Activated CD4-positive, alpha-beta memory T cell treated with anti-CD3 and anti-CD28 coated beads for 36 hours (primary cell): ENCODE data around the gene PIGBOS1. TPM values are rescaled to one million over a fixed set of nuclear protein-coding genes. Genes with fewer than 3 reads are reported as not detected.
"Not testable (repeated sequence)": the region's sequence is repeated elsewhere in the genome, so short reads cannot be mapped to it uniquely, and the experiment has no call there.

Source experiments
- CTCF ChIA-PET: fragments of 350-600 bp; sonication (Branson Sonifier 250); formaldehyde crosslinking; loops from one replicate; lab custom pipeline; 2021; ENCODE audit warnings: antibody characterized with exemption, inconsistent platforms; lab: Charles Lee
- POLR2A ChIA-PET: fragments of 350-600 bp; sonication (Branson Sonifier 250); formaldehyde crosslinking; loops from one replicate; lab custom pipeline; 2021; ENCODE audit warnings: antibody characterized with exemption; lab: Charles Lee
- DNase-seq: peaks from one replicate; pipeline ENCODE4 v3.0.0-alpha.2; 2020
- H3K27ac Mint-ChIP-seq: one replicate; pipeline ENCODE4 v1.8.0; 2021; ENCODE audit warnings: mixed read lengths
- H3K27me3 Mint-ChIP-seq: one replicate; pipeline ENCODE4 v1.8.0; 2021; ENCODE audit warnings: mixed read lengths
- H3K36me3 Mint-ChIP-seq: one replicate; pipeline ENCODE4 v1.8.0; 2021; ENCODE audit warnings: mixed read lengths
- H3K4me1 Mint-ChIP-seq: one replicate; pipeline ENCODE4 v1.8.0; 2021; ENCODE audit warnings: low read depth, mixed read lengths
- H3K4me3 Mint-ChIP-seq: one replicate; pipeline ENCODE4 v1.8.0; 2021; ENCODE audit warnings: mild to moderate bottlenecking, mixed read lengths
- H3K9me3 Mint-ChIP-seq: one replicate; pipeline ENCODE4 v1.8.0; 2021; ENCODE audit warnings: mixed read lengths
- intact Hi-C: fragments of 100-400 bp; cut with micrococcal nuclease; formaldehyde crosslinking; loops from one replicate; pipeline ENCODE4 v1.15.1; 2023
- total RNA-seq, 2 experiments: library from RNA; stranded (reverse); gene quantifications; one replicate each; pipeline ENCODE4 v1.2.3, GENCODE V29; 2021

PIGBOS1 gene
- total RNA-seq, 2 experiments from 2014 or later: 10.5 to 11.1 TPM

GRCh38 chr15:55289746-55290527, 29.0 kb downstream of the PIGBOS1 start, which contains the start of gene RAB27A:
TSS of gene RAB27A (minus strand) at chr15:55289813. CDS start at chr15:55234934, 54,879 bp downstream.
- Mint-ChIP-seq H3K4me1 (peaks cover 35% of the 10 kb centered on the region), H3K27ac (peak within 1 kb of the TSS; percentile 97), H3K27me3 (no peaks in the 10 kb centered on the region), H3K36me3 (peaks cover 34% of the 10 kb centered on the region), H3K9me3 (no peaks in the 10 kb centered on the region), H3K4me3 (peak within 1 kb of the TSS; percentile 93)
- POLR2A ChIA-PET: interaction anchor here (0.8 to 1.3 kb wide), 3 partner anchors 10 to 93 kb away, joined by 3 to 4 read pairs (median 3); partner anchors contain the start of gene RSL24D1
- intact Hi-C loops: loop anchor here (1.0 to 5.0 kb wide), 8 partner anchors 10 to 1328 kb away; partner anchors contain the start of genes CCPG1, PIERCE2, PIGB and PIGBOS1
- CTCF ChIA-PET: interaction anchor here (0.9 to 4.7 kb wide), 10 partner anchors 28 to 149 kb away, joined by 3 to 72 read pairs (median 8); partner anchors contain the start of genes PIGB, PIGBOS1 and RSL24D1
- peak; percentile 90 for DNase-seq

DNA sequence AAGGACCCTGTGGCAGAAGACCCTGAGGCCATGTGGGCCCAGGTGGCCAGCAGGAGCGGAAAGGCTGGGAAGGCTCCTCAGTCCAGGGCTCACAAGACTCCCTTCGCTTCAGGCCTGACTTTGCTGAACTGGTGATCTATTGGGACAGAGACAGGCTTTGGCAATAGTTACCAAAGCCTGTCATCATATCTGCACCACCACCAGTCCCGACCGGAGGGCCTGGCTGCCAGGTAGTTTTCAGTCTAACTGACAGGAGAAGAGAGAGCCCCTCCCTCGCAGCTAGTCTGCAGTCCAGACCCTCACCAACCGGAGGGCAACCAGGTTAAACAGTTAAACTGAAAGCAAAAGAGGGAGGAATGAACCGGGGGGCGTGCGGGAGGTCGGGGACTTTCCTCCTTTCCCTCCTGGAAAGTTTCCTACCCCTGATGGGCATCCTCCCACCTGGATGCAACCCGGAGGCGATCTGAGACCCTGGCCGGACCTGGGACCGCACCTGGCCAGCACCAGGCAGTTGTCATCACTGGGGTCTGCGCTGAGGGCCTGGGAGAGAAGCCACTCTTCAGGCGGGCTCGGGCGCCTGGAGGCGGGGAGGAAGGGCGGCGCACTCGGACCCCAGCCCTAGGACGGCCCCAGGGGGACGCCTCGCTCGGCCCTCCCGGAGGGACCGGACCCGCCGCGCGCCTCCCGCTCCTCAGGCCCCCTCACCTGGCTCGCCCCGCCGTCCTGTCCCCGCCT, 29.7 kb downstream of the PIGBOS1 start:
- Mint-ChIP-seq H3K9me3 (no peaks in the 10 kb centered on the region), H3K27me3 (no peaks in the 10 kb centered on the region), H3K27ac (peak overlapping the region; percentile 97), H3K4me1 (peaks cover 42% of the 10 kb centered on the region), H3K4me3 (peak overlapping the region; percentile 93), H3K36me3 (peaks cover 40% of the 10 kb centered on the region)
- peak; percentile 69 for DNase-seq
- intact Hi-C loops: loop anchor here (1.0 kb wide), 3 partner anchors 9 to 119 kb away; partner anchors contain the start of genes CCPG1 and PIERCE2
- CTCF ChIA-PET: no interaction called here
- POLR2A ChIA-PET: interaction anchor here (0.8 to 1.4 kb wide), 3 partner anchors 9 to 93 kb away, joined by 3 to 7 read pairs (median 4); partner anchors contain the start of gene RSL24D1

DNA sequence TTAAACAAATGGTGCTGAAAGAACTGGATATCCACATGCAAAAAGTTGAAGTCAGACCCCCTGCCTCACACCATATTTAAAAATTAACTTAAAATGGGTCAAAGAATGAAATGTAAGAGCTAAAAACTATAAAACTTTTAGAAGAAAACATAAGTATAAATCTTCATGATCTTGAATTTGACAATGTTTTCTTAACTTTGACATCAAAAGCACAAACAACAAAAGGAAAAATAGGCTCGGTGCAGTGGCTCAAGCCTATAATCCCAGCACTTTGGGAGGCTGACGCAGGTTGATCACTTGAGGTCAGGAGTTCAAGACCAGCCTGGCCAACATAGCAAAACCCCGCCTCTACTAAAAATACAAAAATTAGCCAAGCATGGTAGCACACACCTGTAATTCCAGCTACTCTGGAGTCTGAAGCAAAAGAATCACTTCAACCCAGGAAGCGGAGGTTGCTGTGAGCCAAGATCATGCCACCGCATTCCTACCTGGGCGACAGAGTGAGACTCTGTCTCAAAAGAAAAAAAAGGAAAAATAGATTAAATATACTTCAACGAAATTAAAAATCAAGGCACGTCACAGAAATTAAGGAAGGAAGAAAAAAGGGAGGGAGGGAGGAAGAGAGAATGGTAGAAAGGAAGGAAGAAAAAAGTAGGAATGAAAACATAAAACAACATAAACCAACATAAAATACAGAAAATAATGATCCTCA, 30.8 kb downstream of the PIGBOS1 start:
- POLR2A ChIA-PET: interaction anchor here (0.9 to 1.4 kb wide), 3 partner anchors 31 to 92 kb away, joined by 4 to 7 read pairs (median 4); partner anchors contain the start of genes PIGB, PIGBOS1 and RSL24D1
- Mint-ChIP-seq H3K27ac (peak overlapping the region; percentile 97), H3K27me3 (no peaks in the 10 kb centered on the region), H3K4me1 (peaks cover 51% of the 10 kb centered on the region), H3K36me3 (peaks cover 42% of the 10 kb centered on the region), H3K4me3 (peak overlapping the region; percentile 93), H3K9me3 (no peaks in the 10 kb centered on the region)
- intact Hi-C loops: no loop called here
- DNase-seq: no peak
- CTCF ChIA-PET: interaction anchor here (0.7 to 1.1 kb wide), 4 partner anchors 13 to 70 kb away, joined by 3 to 5 read pairs (median 4); no protein-coding TSS in a partner anchor

DNA sequence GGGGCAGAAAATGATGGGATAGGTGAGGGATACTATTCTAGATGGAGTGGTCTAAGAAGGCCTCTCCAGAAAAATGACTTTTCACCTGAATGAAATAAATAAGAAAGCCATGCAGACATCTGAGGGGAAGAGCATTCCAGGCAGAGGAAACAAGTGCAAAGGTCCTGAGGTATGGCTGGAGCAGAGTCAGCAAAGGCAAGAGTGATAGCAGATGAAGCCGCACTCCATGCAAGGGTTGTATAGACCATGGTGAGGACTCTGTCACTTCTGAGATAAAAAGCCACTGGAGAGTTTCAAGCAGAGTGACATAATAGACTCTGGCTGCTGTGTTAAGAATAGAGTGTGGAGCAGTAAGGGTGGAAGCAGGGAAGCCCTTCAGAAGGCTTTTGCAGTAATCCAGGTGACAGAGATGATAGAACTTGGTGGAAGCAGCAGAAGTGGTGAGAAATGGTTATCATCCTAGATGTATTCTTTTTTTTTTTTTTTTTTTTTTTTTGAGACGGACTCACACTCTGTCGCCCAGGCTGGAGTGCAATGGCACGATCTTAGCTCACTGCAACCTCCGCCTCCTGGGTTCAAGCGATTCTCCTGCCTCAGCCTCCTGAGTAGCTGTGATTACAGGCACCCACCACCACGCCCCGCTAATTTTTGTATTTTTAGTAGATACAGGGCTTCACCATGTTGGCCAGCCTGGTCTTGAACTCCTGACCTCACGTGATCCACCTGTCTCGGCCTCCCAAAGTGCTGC, 32.3 kb downstream of the PIGBOS1 start:
- POLR2A ChIA-PET: interaction anchor here (0.9 to 2.3 kb wide), 3 partner anchors 10 to 69 kb away, joined by 3 to 8 read pairs (median 4); no protein-coding TSS in a partner anchor
- Mint-ChIP-seq H3K4me1 (peaks cover 67% of the 10 kb centered on the region), H3K4me3 (peak overlapping the region; percentile 93), H3K27ac (peak overlapping the region; percentile 97), H3K36me3 (peaks cover 49% of the 10 kb centered on the region)
- DNase-seq, H3K27me3 Mint-ChIP-seq, intact Hi-C loops, H3K9me3 Mint-ChIP-seq: not testable (repeated sequence)
- CTCF ChIA-PET: interaction anchor here (1.1 to 1.2 kb wide), 2 partner anchors 67 to 90 kb away, joined by 3 read pairs; no protein-coding TSS in a partner anchor

- Mint-ChIP-seq H3K4me3 (peak overlapping the region; percentile 93), H3K27ac (peak overlapping the region; percentile 85), H3K36me3 (peaks cover 55% of the 10 kb centered on the region), H3K27me3 (no peaks in the 10 kb centered on the region), H3K4me1 (peaks cover 83% of the 10 kb centered on the region), H3K9me3 (no peaks in the 10 kb centered on the region)
- DNase-seq: no peak
- ChIA-PET POLR2A (interaction anchor here (0.9 to 4.1 kb wide), 4 partner anchors 14 to 66 kb away, joined by 4 to 33 read pairs (median 6); no protein-coding TSS in a partner anchor), CTCF (interaction anchor here (1.4 kb wide), 1 partner anchor 66 kb away, joined by 10 read pairs; no protein-coding TSS in a partner anchor)
- intact Hi-C loops: no loop called here
These were observed 34.5 kb downstream of the PIGBOS1 start for GRCh38 chr15:55284426-55284825.

GRCh38 chr15:55283379-55284147, 35.4 kb downstream of the PIGBOS1 start:
- Mint-ChIP-seq H3K4me1 (peaks cover 92% of the 10 kb centered on the region), H3K27ac (peak overlapping the region; percentile 98), H3K9me3 (no peaks in the 10 kb centered on the region), H3K4me3 (peak overlapping the region; percentile 54), H3K27me3 (no peaks in the 10 kb centered on the region), H3K36me3 (peaks cover 51% of the 10 kb centered on the region)
- intact Hi-C loops: no loop called here
- POLR2A ChIA-PET: interaction anchor here (1.0 to 4.1 kb wide), 3 partner anchors 39 to 65 kb away, joined by 3 to 33 read pairs (median 9); no protein-coding TSS in a partner anchor
- no peak for DNase-seq
- CTCF ChIA-PET: interaction anchor here (1.4 kb wide), 1 partner anchor 65 kb away, joined by 10 read pairs; no protein-coding TSS in a partner anchor

DNA sequence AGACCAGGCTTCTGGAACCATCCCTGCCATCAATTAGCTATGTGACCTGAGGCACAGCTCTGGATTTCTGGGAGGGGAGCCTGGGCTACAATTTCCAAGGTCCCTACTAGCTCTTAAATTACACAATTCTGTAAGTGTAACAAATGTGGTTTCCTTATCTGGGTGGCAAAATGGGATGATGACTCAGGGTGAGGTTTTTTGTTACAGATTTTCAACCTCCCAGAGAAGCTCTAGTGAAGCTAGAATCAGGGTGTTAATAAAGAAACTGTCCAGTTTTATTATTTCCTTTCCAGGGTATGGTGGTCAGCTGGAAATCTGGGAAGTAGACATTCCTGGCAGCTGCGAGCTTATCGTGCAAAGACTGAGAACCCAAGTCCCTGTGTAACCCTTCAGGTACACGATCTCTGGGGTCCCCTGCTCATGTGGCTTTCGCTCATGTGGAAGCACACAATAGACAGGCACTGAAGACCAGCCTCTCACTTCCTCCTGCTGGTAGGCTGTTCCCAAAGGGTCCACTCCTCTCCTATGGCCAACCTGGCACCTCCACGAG, 36.6 kb downstream of the PIGBOS1 start:
- no peak for DNase-seq
- CTCF ChIA-PET: interaction anchor here (0.9 to 2.0 kb wide), 7 partner anchors 9 to 85 kb away, joined by 3 to 17 read pairs (median 4); no protein-coding TSS in a partner anchor
- Mint-ChIP-seq H3K9me3 (no peaks in the 10 kb centered on the region), H3K4me1 (peaks cover 94% of the 10 kb centered on the region), H3K36me3 (peaks cover 47% of the 10 kb centered on the region), H3K27ac (peak overlapping the region; percentile 98), H3K27me3 (no peaks in the 10 kb centered on the region), H3K4me3 (peak overlapping the region; percentile 54)
- POLR2A ChIA-PET: interaction anchor here (0.8 to 4.1 kb wide), 9 partner anchors 15 to 126 kb away, joined by 3 to 33 read pairs (median 4); partner anchors contain the start of genes CCPG1, PIERCE2 and RSL24D1
- intact Hi-C loops: no loop called here

DNA sequence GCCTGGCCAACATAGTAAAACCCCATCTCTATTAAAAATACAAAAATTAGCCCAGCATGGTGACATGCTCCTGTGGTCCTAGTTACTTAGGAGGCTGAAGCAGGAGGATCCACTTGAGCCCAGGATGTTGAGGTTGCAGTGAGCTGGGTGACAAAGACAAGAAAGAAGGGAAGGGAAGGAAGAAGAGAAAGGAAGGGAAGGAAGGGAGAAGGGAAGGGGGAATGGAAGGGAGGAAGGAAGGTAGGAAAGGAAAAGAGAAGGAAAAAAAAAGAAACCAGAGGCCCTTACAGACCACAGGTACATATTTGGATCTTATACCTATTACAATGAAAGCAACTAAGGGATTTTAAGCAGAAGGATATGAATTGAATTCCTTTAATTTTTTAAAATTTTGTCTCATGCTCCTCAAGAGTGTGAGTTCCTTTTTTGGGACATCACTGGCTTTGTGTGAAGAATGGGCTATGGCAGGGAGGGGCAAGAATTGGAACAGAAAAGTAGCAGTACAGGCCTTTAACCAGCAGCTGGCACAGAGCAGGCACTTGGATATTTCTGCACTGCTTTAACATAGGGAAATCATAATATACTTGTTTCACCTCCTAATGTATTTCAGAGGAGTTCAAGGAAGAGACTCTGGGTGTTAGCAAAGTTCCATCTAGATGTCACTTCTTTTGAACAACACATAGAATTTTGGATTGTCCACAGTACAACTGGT, 37.2 kb downstream of the PIGBOS1 start:
- no peak overlapping the region for H3K4me3 Mint-ChIP-seq

DNA sequence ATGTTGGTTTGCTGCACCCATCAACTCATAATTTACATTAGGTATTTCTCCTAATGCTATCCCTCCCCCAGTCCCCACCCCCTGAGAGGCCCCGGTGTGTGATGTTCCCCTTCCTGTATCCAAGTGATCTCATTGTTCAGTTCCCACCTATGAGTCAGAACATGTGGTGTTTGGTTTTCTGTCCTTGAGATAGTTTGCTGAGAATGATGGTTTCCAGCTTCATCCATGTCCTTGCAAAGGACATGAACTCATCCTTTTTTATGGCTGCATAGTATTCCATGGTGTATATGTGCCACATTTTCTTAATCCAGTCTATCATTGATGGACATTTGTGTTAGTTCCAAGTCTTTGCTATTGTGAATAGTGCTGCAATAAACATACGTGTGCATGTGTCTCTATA, 38.3 kb downstream of the PIGBOS1 start:
- not testable (repeated sequence) for H3K4me3 Mint-ChIP-seq
- peaks cover 40% of the 10 kb centered on the region for H3K36me3 Mint-ChIP-seq
- CTCF ChIA-PET: interaction anchor here (1.0 kb wide), 1 partner anchor 10 kb away, joined by 4 read pairs; no protein-coding TSS in a partner anchor

More for the DNA sequence above, 37.2 kb downstream of the PIGBOS1 start:
- Mint-ChIP-seq H3K27me3 (no peaks in the 10 kb centered on the region), H3K9me3 (no peaks in the 10 kb centered on the region), H3K36me3 (peaks cover 48% of the 10 kb centered on the region), H3K4me1 (peaks cover 96% of the 10 kb centered on the region), H3K27ac (peak overlapping the region; percentile 98)
- ChIA-PET CTCF (interaction anchor here (0.6 to 2.0 kb wide), 8 partner anchors 9 to 89 kb away, joined by 3 to 17 read pairs (median 4); no protein-coding TSS in a partner anchor), POLR2A (interaction anchor here (0.8 to 4.1 kb wide), 11 partner anchors 14 to 127 kb away, joined by 3 to 33 read pairs (median 5); partner anchors contain the start of genes CCPG1, PIERCE2 and RSL24D1)
- intact Hi-C loops: no loop called here
- no peak for DNase-seq

More for the DNA sequence above, 38.3 kb downstream of the PIGBOS1 start:
- not testable (repeated sequence) for H3K9me3 Mint-ChIP-seq, H3K27me3 Mint-ChIP-seq
- peak; percentile 69 for DNase-seq
- peak overlapping the region; percentile 98 for H3K27ac Mint-ChIP-seq
- intact Hi-C loops: loop anchor here (1.0 kb wide), 3 partner anchors 9 to 59 kb away; partner anchors contain the start of gene RAB27A
- POLR2A ChIA-PET: interaction anchor here (1.4 to 2.8 kb wide), 4 partner anchors 38 to 59 kb away, joined by 4 to 21 read pairs (median 6); partner anchors contain the start of genes PIGB and PIGBOS1
- H3K4me1 Mint-ChIP-seq: peaks cover 92% of the 10 kb centered on the region
